ENCODE measurements around the gene HMGCL.

HMGCL gene

GRCh38 chr1:23776217-23776616 is 49.0 kb downstream of the HMGCL start:
- TF ChIP-seq GATA2 (IDR thresholded peaks at IDR 0.05; ENCODE audit: low read depth, low read length) = no peak
- TF ChIP-seq GATA3 (IDR thresholded peaks at IDR 0.05; ENCODE audit: low read depth, low read length) = no peak

GRCh38 chr1:23774174-23774880 is 50.9 kb downstream of the HMGCL start:
- TF ChIP-seq GATA2 (IDR thresholded peaks at IDR 0.05; ENCODE audit: low read depth, low read length) (no peak), GATA3 (IDR thresholded peaks at IDR 0.05; ENCODE audit: low read depth, low read length) (no peak)

GRCh38 chr1:23772854-23773242 is 52.4 kb downstream of the HMGCL start:
- TF ChIP-seq GATA2 (IDR thresholded peaks at IDR 0.05; ENCODE audit: low read depth, low read length) (no peak), GATA3 (IDR thresholded peaks at IDR 0.05; ENCODE audit: low read depth, low read length) (no peak)

GRCh38 chr1:23772049-23772853 is 53.0 kb downstream of the HMGCL start:
- no peak for TF ChIP-seq GATA2 (IDR thresholded peaks at IDR 0.05; ENCODE audit: low read depth, low read length)

- TF ChIP-seq GATA2 (IDR thresholded peaks at IDR 0.05; ENCODE audit: low read depth, low read length) (no peak), GATA3 (IDR thresholded peaks at IDR 0.05; ENCODE audit: low read depth, low read length) (no peak)
These were observed 56.5 kb downstream of the HMGCL start for GRCh38 chr1:23768733-23769132.

GRCh38 chr1:23763041-23763577 is 62.1 kb downstream of the HMGCL start:
- no peak for TF ChIP-seq GATA3 (IDR thresholded peaks at IDR 0.05; ENCODE audit: low read depth, low read length)
- no peak for TF ChIP-seq GATA2 (IDR thresholded peaks at IDR 0.05; ENCODE audit: low read depth, low read length)

GRCh38 chr1:23759277-23759676 is 66.0 kb downstream of the HMGCL start:
- TF ChIP-seq GATA3 (IDR thresholded peaks at IDR 0.05; ENCODE audit: low read depth, low read length) = no peak
- TF ChIP-seq GATA2 (IDR thresholded peaks at IDR 0.05; ENCODE audit: low read depth, low read length) = no peak

GRCh38 chr1:23757812-23758211 is 67.4 kb downstream of the HMGCL start:
- no peak for TF ChIP-seq GATA3 (IDR thresholded peaks at IDR 0.05; ENCODE audit: low read depth, low read length)
- TF ChIP-seq GATA2 (IDR thresholded peaks at IDR 0.05; ENCODE audit: low read depth, low read length) = no peak

- no peak for TF ChIP-seq GATA2 (IDR thresholded peaks at IDR 0.05; ENCODE audit: low read depth, low read length)
- no peak for TF ChIP-seq GATA3 (IDR thresholded peaks at IDR 0.05; ENCODE audit: low read depth, low read length)
These were observed 68.6 kb downstream of the HMGCL start for GRCh38 chr1:23756676-23757075.

- no peak for TF ChIP-seq GATA3 (IDR thresholded peaks at IDR 0.05; ENCODE audit: low read depth, low read length)
- TF ChIP-seq GATA2 (IDR thresholded peaks at IDR 0.05; ENCODE audit: low read depth, low read length) = no peak
These were observed 72.3 kb downstream of the HMGCL start for GRCh38 chr1:23752909-23753308.

All from SH-SY5Y (cell line).